Parathyroid adenoma (tissue), 2 donors: Measurements from ENCODE around the gene PRSS21.

ENCODE experiments used
- H2AFZ ChIP-seq: fragments of 300-600 bp; sonication (generic); one replicate; pipeline ENCODE4 v1.7.0; 2017; ENCODE audit warnings: antibody characterized with exemption, mild to moderate bottlenecking
- H3K27ac ChIP-seq: fragments of 300-600 bp; sonication (generic); one replicate; pipeline ENCODE4 v1.7.0; 2017
- H3K27me3 ChIP-seq: fragments of 300-600 bp; sonication (generic); one replicate; pipeline ENCODE4 v1.7.0; 2017; ENCODE audit warnings: low read length; ENCODE audit not compliant: control insufficient read depth, insufficient read depth
- H3K36me3 ChIP-seq: fragments of 300-600 bp; sonication (generic); one replicate; pipeline ENCODE4 v1.7.0; 2017; ENCODE audit warnings: low read length; ENCODE audit not compliant: control insufficient read depth, insufficient read depth
- H3K4me1 ChIP-seq: fragments of 300-600 bp; sonication (generic); one replicate; pipeline ENCODE4 v1.7.0; 2017; ENCODE audit warnings: control low read depth
- H3K4me2 ChIP-seq: fragments of 300-600 bp; sonication (generic); one replicate; pipeline ENCODE4 v1.7.0; 2017; ENCODE audit warnings: low read length
- H3K4me3 ChIP-seq: fragments of 300-600 bp; sonication (generic); one replicate; pipeline ENCODE4 v1.7.0; 2017; ENCODE audit warnings: low read depth, low read length
- H3K79me2 ChIP-seq: fragments of 300-600 bp; sonication (generic); one replicate; pipeline ENCODE4 v1.7.0; 2017; ENCODE audit warnings: control low read depth
- H3K9ac ChIP-seq: fragments of 300-600 bp; sonication (generic); one replicate; pipeline ENCODE4 v1.7.0; 2017; ENCODE audit warnings: mild to moderate bottlenecking
- H3K9me3 ChIP-seq: fragments of 300-600 bp; sonication (generic); one replicate; pipeline ENCODE4 v1.7.0; 2017; ENCODE audit warnings: low read length; ENCODE audit not compliant: control insufficient read depth
- CTCF ChIP-seq: fragments of 300-600 bp; sonication (generic); IDR thresholded peaks from one replicate; pipeline ENCODE4 v1.7.0; 2017; ENCODE audit warnings: antibody characterized with exemption, mild to moderate bottlenecking
- donor health status: primary hyperparathyroidism.

The PRSS21 gene

DNA sequence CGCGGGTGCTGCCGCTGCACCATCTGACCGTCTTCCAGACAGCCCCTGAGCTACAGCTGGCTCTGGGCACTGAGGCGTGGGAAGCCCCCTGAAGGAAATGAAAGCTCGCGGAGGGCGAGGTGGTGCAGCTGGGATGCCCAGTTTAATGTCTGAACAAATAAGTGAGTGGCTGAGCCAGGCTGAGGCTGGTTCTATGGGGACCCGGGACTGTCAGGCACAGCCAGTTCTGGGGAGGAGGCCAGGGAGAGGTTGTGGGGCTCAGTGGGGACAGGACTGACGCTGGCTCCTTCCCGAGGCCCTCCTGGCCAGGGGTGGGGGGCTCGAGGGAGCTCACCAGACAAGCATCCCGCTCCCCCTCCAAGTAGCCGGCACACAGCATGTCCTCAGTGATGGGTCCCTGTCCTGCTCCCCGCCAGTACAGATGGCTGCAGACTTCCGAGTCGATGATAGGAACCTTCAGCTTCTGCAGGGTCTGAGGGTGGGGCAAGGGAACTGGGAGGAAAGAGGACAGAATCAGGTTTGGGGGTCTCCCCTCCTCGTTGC lies 36.6 kb downstream of the PRSS21 start:
- Histone ChIP-seq H3K27ac (no peak overlapping the region), H3K79me2 (no peaks in the 10 kb centered on the region), H2AFZ (no peak overlapping the region), H3K27me3 (no peaks in the 10 kb centered on the region), H3K4me2 (no peak overlapping the region), H3K36me3 (no peaks in the 10 kb centered on the region), H3K9ac (no peak overlapping the region), H3K4me1 (peaks cover 4% of the 10 kb centered on the region), H3K9me3 (no peaks in the 10 kb centered on the region), H3K4me3 (no peak overlapping the region)
- TF ChIP-seq CTCF = no peak

- no peaks in the 10 kb centered on the region for H3K27me3 ChIP-seq
Observed at GRCh38 chr16:2854700-2855309, 37.8 kb downstream of the PRSS21 start.

GRCh38 chr16:2855536-2855935 lies 38.5 kb downstream of the PRSS21 start:
- Histone ChIP-seq H3K9ac (no peak overlapping the region), H3K36me3 (no peaks in the 10 kb centered on the region), H3K4me2 (no peak overlapping the region), H3K27me3 (no peaks in the 10 kb centered on the region), H3K4me1 (peaks cover 4% of the 10 kb centered on the region), H3K9me3 (no peaks in the 10 kb centered on the region), H3K27ac (no peak overlapping the region), H2AFZ (no peak overlapping the region), H3K4me3 (no peak overlapping the region), H3K79me2 (no peaks in the 10 kb centered on the region)
- no peak for TF ChIP-seq CTCF

More at GRCh38 chr16:2854700-2855309, 37.8 kb downstream of the PRSS21 start:
- H3K4me1 ChIP-seq = peaks cover 4% of the 10 kb centered on the region
- no peak overlapping the region for H3K4me3 ChIP-seq
- peak; percentile 40 for TF ChIP-seq CTCF
- no peak overlapping the region for H3K4me2 ChIP-seq
- no peaks in the 10 kb centered on the region for H3K79me2 ChIP-seq
- H3K9ac ChIP-seq = no peak overlapping the region
- H3K9me3 ChIP-seq = no peaks in the 10 kb centered on the region
- H2AFZ ChIP-seq = no peak overlapping the region
- no peaks in the 10 kb centered on the region for H3K36me3 ChIP-seq
- H3K27ac ChIP-seq = no peak overlapping the region

- no peaks in the 10 kb centered on the region for H3K27me3 ChIP-seq
- H3K4me2 ChIP-seq = no peak overlapping the region
- no peak overlapping the region for H3K9ac ChIP-seq
- no peak overlapping the region for H3K4me3 ChIP-seq
- H3K9me3 ChIP-seq = no peaks in the 10 kb centered on the region
- no peaks in the 10 kb centered on the region for H3K36me3 ChIP-seq
- TF ChIP-seq CTCF = no peak
- no peaks in the 10 kb centered on the region for H3K79me2 ChIP-seq
- peaks cover 4% of the 10 kb centered on the region for H3K4me1 ChIP-seq
- no peak overlapping the region for H2AFZ ChIP-seq
- peak overlapping the region; percentile 99 for H3K27ac ChIP-seq
Observed at GRCh38 chr16:2856061-2856670, 39.1 kb downstream of the PRSS21 start.
